Fibroblast of upper back skin (primary cell): Measurements from ENCODE around the gene EPHB1.

ENCODE experiments used
- DNase-seq: peaks from one replicate; pipeline ENCODE4 v3.0.0-alpha.2; 2013

Gene EPHB1

DNA sequence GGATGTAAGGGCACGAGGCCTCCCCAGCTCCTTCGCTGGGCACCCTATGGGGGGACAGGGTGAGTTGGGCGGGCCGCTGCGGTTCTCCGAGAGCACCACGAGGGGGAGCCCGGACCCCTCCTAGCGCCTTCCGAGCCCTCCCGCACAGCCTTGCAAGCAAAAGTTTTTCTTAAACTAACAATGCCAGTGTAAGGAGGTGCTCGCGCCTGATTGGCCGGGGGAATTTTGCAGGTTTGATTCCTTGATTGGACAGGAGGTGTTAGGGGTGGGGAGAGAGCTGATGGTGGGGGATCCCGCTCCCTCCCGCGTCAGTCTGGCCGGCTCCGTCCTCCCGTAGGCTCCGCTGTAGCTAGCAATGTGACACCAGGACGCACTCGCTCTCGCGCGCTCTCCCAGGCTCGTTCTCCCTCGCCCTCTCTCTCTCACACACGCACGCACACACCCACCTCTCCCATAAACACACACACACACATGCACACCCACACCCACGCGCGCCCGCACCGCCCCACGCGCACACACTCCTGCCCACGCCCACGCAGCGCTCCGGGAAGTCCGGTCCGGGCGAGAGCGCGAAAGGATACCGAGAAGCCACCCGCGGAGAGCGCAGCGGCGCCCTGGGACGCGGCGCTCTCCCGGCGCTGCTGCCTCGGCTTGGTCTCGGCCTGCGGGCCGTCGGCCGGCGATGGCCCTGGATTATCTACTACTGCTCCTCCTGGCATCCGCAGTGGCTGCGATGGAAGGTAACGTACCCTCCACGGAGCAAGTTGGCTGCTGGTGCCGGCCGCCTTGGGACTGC lies at the start of gene EPHB1:
Gene EPHB1, plus strand, starts transcription at position 311 of the 796 bp plus-strand sequence.
- peak; percentile 96 for DNase-seq

DNA sequence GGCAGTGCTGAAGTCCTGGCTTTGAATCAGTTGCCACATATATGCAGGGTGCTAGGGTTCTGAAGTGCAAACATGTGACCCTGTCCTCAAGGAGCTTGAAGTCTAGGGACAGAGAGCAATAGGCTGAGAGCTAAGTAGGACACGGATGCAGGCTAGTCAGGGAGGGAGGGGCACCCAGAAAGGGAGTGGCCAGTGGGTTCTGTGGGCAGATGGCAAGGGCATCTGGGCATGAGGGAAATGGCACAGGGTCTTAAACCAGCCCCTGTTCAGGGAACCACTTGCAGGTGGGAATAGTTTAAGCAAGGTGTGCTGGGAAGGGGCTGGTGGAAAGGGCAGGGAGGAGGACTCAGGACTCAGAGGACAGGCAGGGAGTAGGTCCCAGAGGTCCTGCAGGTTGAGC lies 46.4 kb upstream of the EPHB1 start:
- DNase-seq, result no peak

DNA sequence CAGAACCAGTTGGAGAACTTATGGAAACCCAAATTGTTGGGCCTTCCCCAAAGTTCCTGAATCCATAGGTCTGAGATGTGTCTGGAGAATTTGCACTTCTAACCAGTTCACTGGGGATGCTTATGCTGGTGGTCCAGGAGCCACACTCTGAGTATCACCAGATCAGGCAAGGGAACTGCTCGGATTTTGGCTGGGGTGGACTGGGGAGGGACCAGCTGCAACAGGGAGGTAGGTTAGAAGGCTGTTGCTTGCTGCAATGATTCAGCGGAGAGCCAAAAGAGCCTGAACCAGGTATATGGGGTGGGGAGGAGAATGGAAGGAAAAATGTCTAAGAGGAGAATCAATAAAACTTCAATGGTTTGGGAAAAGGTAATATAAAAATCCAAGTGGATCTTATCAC lies 45.9 kb upstream of the EPHB1 start:
- no peak for DNase-seq

DNA sequence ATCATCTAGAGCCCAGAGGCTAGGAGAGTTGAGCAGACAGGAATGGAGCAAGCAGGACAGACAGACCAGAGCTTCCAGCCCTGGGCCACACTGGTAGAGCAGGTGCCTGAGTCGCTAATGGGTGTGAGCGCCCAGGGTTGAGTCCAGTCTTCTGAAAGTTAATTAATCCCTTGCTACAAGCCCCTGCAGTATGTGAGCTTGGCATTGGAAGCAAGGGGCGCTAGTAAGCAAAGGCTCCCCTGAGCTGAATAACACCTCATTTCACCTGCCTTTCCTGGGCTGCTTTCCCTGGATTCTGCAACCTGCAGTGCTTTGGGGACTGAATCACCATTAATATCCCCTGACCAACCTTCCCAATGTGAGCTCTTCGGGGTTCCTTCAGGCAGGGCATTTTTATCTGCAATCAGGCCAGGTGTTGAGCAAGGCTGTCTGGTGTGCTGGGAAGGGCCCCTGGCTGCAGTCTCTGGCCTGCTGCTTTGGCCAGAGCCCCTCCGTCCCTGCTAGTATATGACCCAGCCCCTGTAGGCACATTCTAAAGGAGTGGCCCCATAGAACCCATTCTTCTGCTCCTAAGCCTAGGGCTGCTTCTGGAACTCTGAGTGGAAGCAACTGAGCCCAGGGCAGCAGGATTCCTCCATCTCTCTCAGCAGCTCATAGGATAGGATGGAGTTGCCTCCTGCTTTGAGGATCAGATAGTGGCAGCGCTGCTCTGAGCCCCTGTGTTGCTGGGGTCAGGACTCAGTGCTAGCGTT lies 45.1 kb upstream of the EPHB1 start:
- DNase-seq, result no peak

DNA sequence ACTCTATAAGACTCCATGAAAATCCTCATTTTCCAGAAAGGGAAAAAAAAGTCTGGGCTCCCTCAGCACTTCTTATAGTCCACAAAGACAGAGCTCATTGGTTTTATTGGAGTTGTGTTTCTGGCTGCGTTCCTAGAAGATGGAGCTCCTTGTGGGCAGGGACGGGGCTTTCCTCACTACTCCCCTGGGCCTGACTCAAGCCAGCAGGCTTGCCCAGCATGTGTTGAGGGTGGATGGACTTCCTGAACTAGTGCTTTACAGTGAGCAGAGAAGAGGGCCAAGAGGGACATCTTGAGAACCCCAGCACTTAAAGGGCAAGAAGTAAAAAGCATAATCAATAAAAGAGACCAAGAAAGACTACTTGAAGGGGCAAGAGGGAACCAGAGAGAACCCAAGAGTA lies 43.2 kb upstream of the EPHB1 start:
- DNase-seq, result peak; percentile 23

DNA sequence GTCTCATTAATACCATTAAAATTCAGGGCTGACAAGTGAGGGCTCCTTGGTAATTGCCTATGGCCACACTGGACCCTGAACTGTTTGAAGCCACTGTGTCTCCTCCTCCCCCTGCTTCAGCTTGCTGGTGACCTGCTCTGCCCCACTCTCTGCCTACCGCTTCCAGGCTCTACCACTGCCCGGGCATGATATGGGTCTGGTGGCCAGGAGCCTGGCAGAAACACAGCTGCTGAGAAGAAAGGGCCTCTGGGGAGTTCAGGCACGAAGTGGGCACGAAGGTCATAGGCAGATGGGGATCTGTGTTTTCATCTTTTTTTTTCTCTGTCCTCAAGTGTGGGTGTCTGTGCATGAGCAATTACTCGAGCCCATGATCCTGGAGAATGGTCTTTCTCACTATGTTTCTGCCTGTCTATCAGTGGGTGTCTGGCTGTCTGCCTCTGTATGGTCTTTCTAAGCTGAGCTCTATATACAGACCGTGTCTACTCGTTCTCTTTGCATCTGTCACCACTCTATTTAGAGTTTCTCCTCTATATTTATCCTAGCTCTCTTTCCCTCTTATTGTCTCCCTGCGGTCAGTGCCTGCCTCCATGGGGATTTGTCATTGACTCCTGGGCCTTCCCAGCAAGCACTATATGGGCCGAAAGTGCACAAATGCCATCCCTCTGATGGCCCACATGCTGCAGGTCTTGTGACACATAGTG lies 42.1 kb upstream of the EPHB1 start:
- DNase-seq, result no peak

DNA sequence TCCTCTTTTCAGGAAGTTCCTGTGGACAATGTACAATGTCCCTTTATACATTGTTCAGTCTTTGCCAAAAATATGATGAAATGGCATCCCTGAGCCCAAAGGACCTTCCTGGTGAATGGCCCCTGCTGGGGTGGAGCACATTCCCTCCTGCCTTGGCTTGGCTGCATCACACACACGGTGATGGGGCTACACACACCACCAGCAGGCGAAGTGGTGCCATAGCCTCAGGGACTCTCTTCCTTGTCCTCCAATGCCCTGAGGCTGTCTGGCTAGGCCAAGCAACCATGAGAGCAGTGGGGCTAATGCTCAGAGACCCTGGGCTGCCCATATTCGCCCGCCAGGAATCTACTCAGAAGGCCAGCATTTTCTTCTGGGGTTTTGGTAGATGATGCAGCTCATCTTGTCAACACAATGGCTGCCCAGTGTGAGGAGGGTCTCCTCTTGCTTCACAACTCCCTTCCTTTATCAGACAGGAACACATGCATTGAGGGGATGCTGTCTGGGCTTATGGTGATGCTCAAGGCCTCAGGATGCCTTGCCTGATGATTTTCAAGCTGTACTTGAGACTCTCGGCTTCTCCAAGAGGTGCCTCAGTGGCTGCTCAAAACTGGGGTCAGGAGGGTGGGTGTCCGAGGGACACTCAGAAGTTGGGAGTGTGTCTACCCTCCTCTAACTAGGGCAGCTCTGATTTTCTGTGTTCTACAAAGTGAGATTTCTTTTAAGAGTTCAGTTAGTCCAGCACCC lies 40.9 kb upstream of the EPHB1 start:
- peak; percentile 6 for DNase-seq

DNA sequence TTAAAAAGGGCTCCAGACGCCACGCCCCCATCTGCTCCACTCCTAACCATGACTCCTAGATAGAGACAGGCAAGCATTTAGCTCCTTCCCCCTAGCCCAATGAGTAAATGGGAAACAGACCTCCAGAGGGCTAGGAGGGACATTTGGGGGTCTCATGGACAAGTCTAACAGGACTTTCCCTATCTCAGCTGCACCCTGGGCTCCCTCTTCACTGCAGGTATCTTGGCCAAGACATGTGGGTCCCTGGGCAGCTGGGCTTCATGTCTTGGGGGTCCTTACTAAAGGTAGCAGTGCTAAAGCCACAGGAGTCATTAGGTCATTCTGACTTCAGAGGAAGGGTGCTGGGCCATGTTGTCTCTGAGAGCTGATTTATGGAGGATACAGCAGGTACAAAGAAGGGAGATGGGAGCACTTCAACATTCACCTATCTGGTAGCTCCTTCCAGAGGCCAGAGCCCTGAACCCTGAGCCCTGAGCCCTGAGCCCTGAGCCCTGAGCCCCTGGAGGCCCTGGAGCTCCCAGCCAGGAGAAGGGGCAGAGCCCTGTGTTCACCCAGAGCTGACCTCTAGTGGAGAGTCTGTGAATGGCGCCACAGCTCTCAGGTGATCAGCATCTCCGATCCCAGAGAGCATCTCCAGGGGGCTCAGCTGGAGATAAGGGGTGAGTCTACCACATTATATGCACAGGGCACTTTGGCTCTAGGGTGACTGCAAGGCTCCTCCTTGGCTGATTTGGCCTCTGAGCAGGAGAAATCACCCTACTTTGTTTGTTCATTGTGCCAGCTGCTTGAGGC lies 40.1 kb upstream of the EPHB1 start:
- DNase-seq, result peak; percentile 52

DNA sequence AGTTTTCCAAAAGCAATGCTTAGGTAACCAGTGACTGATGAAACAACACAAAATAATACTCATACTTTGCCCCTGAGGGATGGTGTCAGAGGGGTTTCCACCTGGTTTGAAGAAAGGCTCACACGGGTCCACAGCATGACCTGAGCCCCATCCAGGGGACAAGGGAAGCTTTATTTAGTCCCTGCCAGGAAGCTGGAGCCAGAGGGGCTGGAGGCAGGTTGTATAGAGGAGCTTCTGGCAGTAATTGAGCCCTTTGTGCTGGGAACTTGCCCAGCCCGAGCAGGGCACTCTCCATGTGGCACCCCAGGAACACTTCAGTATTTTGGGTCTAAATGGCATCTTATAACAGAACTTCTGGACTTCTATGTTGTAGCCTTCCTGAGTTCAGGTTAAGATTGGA lies 39.2 kb upstream of the EPHB1 start:
- DNase-seq, result no peak

DNA sequence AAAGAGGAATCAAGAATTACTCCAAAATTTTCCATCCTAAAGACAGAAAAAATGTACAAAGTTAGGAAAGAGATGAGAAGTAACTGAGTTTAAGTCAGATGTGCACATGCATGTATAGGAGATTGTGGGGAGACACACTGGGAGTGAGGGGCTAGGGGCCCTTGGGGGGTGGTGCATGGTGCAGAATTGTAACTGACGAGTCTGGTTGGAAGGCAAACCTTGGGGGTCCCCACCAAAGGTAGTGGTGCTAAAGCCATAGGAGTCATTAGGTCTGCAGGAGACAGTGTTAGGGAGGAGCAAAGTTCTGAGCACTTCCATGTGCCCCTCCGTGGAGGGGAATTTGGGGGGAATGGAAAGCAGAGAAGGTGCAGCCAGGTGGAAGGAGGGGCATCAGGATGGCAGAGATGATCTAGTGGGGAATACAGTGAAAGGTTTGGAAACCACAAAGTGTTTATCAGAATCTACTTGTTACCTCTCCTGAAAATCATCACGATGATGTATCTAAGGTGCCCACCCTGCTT lies 37.5 kb upstream of the EPHB1 start:
- DNase-seq, result no peak

DNA sequence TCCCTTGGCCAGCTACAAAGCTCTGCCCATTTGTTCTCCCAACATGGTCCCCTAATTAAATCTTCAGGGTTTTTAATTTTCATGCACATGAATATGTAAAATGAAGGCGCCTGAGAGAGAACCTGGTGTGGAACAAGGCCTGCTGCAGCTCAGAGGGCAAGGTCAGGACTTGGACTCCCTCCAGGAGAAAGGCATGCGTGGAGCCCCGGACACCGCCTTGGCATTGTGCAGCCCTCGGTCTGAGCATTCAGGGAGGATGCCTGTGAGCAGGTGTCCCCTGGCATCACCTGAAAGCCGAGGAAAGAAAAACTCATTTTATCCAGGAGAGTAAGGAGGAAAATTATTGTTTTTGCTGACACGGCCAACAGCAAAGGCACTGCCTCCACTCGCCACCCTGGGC lies 33.8 kb upstream of the EPHB1 start:
- DNase-seq, result no peak

DNA sequence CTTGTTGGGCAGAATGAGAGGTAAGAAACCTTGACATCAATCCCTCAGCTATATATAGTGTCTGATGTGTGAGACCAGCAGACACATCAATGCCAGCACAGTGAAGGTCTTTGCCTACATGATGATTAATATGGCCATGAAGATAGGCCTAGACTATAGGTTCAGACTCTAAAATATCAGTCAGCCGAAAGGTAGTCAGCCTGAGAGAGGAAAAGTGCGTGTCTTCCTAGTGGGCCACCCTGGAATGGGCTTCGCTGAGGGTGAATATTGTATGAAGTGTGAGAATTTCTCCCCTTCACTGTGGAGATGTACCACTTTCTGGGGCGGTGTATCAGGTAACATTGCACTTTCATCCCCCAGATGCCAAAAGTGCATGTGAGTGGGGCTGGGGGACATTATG lies 33.0 kb upstream of the EPHB1 start:
- DNase-seq, result no peak

DNA sequence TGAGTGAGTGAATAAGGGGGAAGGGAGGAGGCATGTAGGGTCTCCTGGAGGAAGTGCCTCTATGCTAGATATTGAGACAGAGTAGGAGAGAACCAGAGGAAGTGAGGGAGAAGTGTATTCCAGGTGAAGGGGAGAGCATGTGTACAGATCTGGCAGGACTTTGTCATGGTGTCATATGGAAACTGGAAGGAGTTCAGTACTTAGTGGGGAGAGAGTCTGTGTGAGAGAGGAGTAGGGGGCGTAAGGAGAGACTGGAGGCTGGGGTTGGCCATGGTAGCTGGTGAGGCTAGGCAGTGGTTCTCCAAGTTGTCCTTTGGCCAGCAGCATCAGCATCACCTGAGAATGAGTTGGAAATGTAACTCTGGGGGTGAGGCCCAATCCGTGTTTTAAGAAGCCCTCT lies 29.6 kb upstream of the EPHB1 start:
- no peak for DNase-seq

DNA sequence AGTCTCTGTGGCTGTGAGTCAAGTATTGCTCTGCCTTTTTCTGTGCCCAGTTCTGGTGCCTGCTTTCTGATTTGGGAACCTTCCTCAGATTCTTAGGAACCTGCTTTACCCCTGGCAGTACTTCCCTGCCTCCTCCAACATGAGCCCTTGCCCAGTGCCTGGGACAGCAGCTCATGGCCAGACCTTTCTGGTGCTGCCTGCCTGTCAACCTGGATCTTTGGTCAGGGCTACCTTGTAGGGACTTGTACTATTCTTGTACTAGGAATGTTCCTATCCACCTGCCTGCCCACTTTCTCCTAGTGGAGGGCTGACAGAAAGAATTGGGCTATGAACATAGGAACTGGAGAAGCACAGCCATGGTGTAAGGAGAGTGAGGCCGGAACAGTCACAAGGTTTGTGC lies 28.8 kb upstream of the EPHB1 start:
- no peak for DNase-seq

DNA sequence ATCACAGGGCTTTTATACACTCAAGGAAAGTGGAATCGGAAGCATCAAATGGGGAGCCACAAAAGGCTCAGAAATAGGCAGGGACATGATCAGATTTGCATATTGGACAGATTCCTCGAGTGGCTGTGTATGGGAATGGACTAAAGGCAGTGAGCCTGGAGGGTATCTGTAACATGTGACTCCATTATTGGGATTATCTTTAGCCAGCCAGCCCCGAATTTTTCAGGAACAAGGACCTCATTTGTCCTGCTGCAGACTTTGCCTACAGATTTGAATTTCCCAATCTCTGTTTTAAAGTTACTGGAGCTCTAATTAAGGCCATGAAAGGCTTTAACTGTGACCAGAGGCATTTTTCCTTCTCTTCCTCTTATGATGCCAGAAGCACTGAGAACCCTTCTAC lies 26.9 kb upstream of the EPHB1 start:
- no peak for DNase-seq

DNA sequence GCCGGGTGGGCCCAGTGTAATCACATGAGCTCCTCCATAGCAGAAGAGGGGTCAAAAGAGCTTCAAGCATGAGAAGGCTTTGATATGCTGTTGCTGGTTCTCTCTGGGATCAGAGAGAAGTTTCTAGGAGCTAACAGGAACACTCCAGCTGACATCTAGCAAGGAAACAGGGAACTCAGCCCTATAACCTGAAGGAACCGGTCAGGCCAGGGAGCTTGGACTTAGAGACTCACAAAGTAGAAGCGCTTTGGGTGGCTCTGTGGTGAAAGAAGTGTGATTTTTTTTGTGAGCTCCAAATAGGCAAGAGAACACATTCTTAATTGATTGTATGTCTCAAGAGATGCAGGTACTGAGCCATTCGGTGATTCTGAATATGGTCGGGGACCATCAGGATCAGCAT lies 26.2 kb upstream of the EPHB1 start:
- DNase-seq, result no peak

DNA sequence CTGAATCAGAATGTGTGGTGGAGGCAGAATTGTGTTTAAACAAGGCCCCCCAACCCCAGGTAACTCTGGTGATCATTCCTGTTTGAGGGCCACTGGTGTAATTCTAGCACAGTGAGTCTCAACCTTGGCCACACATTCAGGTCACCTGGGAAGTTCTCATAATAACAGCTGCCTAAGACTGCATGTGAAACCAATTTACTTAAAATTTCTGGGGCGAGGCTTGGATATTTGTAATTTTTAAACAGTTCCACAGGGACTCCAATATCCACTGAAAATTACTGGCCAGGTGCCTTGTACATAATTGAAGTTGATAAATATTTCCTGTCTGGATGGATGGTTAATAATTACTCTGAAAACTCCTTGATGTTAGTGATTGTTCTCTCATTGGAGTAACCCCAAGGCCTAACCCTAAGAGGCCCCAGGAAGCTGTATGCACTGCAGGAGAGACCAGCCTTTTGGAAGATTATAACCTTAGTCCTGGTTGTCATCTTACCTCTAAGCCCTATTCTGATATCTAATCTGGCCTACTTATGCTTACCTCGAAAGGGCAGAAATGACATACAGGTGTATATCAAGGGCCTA lies 25.7 kb upstream of the EPHB1 start:
- DNase-seq, result no peak

DNA sequence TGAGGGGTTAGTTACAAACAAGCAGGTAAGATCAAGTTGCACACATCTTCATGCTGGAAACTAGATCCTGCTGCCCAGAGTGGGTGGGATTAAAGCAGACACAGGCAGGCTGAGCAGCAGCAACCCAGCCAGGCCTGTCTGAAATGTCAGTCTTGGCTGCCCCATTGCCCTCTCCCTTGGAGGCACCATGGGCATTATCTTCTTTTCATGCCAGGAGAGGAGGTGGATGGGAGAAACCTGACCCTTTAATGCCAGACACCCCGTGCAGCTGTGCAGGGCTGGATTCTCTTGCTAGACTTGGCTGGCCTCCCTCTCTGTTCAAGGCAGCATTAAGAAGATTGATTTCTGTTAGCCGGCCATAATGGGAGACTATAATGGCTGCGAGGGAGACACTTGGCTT lies 23.0 kb upstream of the EPHB1 start:
- no peak for DNase-seq

DNA sequence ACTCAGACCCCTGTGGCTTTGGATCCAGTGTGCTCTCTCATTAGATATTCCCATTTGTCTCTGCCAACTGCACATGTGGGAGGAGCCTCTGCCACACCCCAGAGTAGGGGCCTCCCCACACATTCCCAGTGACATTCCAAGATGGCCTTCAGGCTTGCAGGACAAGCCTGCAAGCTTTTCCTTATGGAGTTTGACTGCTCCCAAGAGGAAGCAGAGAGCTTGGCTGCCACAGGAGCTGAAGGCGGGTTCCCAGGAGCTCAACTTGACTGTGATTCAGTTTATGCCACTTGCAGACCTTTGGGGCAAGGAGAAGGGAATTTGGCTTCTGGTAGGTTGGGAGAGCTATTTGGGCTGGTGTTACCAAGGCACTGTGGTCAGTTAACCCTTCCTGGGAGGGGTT lies 22.5 kb upstream of the EPHB1 start:
- no peak for DNase-seq

DNA sequence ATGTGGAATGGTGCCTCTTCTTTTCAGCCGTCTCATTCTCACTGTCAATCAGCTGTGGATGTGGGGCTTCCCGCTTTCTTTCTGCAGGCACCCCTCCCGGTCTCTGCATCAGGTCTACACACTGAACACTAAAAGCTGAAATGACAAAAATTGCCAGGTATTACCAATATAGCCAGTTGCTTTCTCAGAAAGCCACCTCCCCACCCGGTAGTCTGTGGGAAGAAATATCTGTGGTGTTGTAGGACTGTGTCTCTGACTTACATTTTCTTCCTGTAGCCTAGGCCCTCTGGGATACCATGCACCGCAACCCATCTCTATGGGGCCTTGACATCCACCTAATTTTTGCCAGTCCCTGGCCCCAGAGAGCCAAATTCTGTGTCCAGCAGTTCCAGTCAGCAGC lies 19.2 kb upstream of the EPHB1 start:
- DNase-seq, result no peak

DNA sequence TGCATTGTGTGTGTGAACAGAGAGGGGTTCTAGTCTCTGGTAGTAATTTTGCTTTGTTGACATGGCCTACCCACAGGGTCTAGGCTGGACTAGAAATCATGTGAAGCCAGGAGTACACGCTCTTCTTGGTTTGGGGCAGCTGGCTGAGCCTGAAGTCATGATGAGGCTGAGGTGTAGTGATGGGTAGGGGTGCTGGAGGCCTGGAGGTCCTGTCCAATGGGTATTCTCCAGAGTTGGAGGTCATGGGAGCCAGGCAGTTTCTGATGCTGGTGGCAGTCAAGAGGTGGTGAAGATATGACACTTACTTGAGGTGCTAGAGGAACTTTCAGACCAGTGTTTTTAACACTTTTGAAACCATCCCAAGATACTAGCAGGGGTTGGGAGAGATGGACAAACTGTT lies 18.5 kb upstream of the EPHB1 start:
- DNase-seq, result no peak

DNA sequence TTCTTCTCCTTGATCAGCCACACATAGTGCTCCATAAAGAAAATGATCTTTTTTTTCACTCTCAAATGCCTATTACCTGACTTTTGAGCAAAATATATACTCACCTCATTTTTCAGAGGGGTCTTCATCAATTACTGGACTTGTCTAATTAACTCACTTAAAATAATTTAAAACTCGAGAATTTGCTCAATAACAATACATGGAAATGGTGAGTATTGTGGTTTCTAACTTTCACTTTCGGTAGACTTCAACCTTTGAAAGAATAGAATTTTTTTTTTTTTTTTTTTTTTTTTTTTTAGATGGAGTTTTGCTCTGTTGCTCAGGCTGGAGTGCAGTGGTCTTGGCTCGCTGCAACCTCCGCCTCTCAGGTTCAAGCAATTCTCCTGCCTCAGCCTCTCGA lies 17.7 kb upstream of the EPHB1 start:
- no peak for DNase-seq
